B cell (primary cell): ENCODE measurements around the gene RGL3. TPM values are rescaled to one million over a fixed set of nuclear protein-coding genes. Genes with fewer than 3 reads are reported as not detected.

ENCODE experiments used
- ATAC-seq: fragments of 200-7000 bp; cut with Tn5 transposase; one replicate; pipeline ENCODE4 v1.10.0; 2021; ENCODE audit warnings: low read depth, mild to moderate bottlenecking, moderate number of reproducible peaks, moderate library complexity
- CTCF ChIA-PET: fragments of 350-600 bp; sonication (Branson Sonifier 250); formaldehyde crosslinking; loops from one replicate; lab custom pipeline; 2021; ENCODE audit warnings: antibody characterized with exemption, inconsistent platforms; lab: Charles Lee
- POLR2A ChIA-PET: fragments of 350-600 bp; sonication (Branson Sonifier 250); formaldehyde crosslinking; loops from one replicate; lab custom pipeline; 2021; ENCODE audit warnings: antibody characterized with exemption; lab: Charles Lee
- DNase-seq: peaks from one replicate; pipeline ENCODE4 v3.0.0; 2013
- H2AFZ ChIP-seq: 2 replicates; pipeline ENCODE4 v1.6.1; 2012; ENCODE audit warnings: mild to moderate bottlenecking, low read depth, low read length; ENCODE audit not compliant: insufficient read depth, poor library complexity, severe bottlenecking
- H3K27ac ChIP-seq, 2 donors: 1 replicate in 1 of 2; 2 replicates in 1 of 2; pipeline ENCODE4 v1.5.1; 2012 to 2013; ENCODE audit warnings: low read length in 2 of 2, mild to moderate bottlenecking in 2 of 2, moderate library complexity in 1 of 2
- H3K27me3 ChIP-seq, 4 experiments: fragments of 200-600 bp in 1 of 4; sonication (generic) in 1 of 4; replicated peaks in 1 of 4; 1 replicate in 2 of 4; 2 replicates in 2 of 4; pipeline versions ENCODE4 v1.6.1 to v1.7.0; 2013 to 2016; ENCODE audit warnings: low read length in 3 of 4, mild to moderate bottlenecking in 2 of 4, mixed read lengths in 1 of 4, moderate library complexity in 1 of 4; ENCODE audit not compliant: insufficient read depth in 4 of 4, control insufficient read depth in 3 of 4; ENCODE audit errors: control extremely low read depth in 1 of 4
- H3K36me3 ChIP-seq, 2 experiments: replicated peaks in 1 of 2; 1 replicate in 1 of 2; 2 replicates in 1 of 2; pipeline versions ENCODE4 v1.6.1 to v1.7.1; 2013; ENCODE audit warnings: low read length in 1 of 2; ENCODE audit not compliant: insufficient read depth in 2 of 2, control insufficient read depth in 1 of 2; ENCODE audit errors: control extremely low read depth in 1 of 2, extremely low read depth in 1 of 2
- H3K4me1 ChIP-seq, 2 donors: fragments of 200-600 bp in 1 of 2; sonication (generic) in 1 of 2; 1 replicate in 1 of 2; 2 replicates in 1 of 2; pipeline versions ENCODE4 v1.5.1 to v1.6.1; 2013 to 2017; ENCODE audit warnings: low read length in 2 of 2; ENCODE audit not compliant: control insufficient read depth in 2 of 2, insufficient read depth in 2 of 2
- H3K4me2 ChIP-seq: replicated peaks from 2 replicates; pipeline ENCODE3; 2012; ENCODE audit warnings: mild to moderate bottlenecking, low read depth, low read length; ENCODE audit not compliant: poor library complexity, severe bottlenecking
- H3K4me3 ChIP-seq, 5 experiments: fragments of 200-600 bp in 1 of 5; sonication (generic) in 1 of 5; 1 replicate in 3 of 5; 2 replicates in 2 of 5; pipeline versions ENCODE4 v1.5.1 to v1.7.0; 2011 to 2016; ENCODE audit warnings: low read length in 4 of 5, mild to moderate bottlenecking in 4 of 5, low read depth in 2 of 5, control low read depth in 1 of 5, moderate library complexity in 1 of 5; ENCODE audit not compliant: insufficient read depth in 1 of 5; ENCODE audit errors: control extremely low read depth in 1 of 5, extremely low read depth in 1 of 5
- H3K79me2 ChIP-seq: fragments of 200-600 bp; sonication (generic); one replicate; pipeline ENCODE4 v1.6.0; 2016; ENCODE audit warnings: low read length; ENCODE audit not compliant: control insufficient read depth, insufficient read depth
- H3K9ac ChIP-seq: fragments of 200-600 bp; sonication (generic); 2 replicates; pipeline ENCODE4 v1.6.1; 2017; ENCODE audit warnings: mild to moderate bottlenecking, low read length, moderate library complexity
- H3K9me3 ChIP-seq, 3 donors: one replicate each; pipeline versions ENCODE4 v1.6.1 to v1.7.1; 2013; ENCODE audit warnings: low read length in 2 of 3; ENCODE audit not compliant: control insufficient read depth in 2 of 3, insufficient read depth in 1 of 3; ENCODE audit errors: control extremely low read depth in 1 of 3
- H4K20me1 ChIP-seq: 2 replicates; pipeline ENCODE4 v1.6.0; 2012; ENCODE audit warnings: mild to moderate bottlenecking, low read length; ENCODE audit not compliant: insufficient read depth, control insufficient read depth, poor library complexity, severe bottlenecking
- H3K27ac Mint-ChIP-seq: one replicate; pipeline ENCODE4 v1.8.0; 2021; ENCODE audit warnings: mixed read lengths
- H3K27me3 Mint-ChIP-seq: one replicate; pipeline ENCODE4 v1.8.0; 2021; ENCODE audit warnings: mixed read lengths
- H3K4me1 Mint-ChIP-seq: one replicate; pipeline ENCODE4 v1.8.0; 2021; ENCODE audit warnings: mixed read lengths
- H3K4me3 Mint-ChIP-seq: one replicate; pipeline ENCODE4 v1.8.0; 2021; ENCODE audit warnings: mixed read lengths
- H3K9me3 Mint-ChIP-seq: one replicate; pipeline ENCODE4 v1.8.0; 2022; ENCODE audit warnings: mixed read lengths; ENCODE audit not compliant: insufficient read depth
- CTCF ChIP-seq: fragments of 200-600 bp; IDR thresholded peaks from one replicate; pipeline ENCODE4 v1.8.0; 2022; ENCODE audit warnings: antibody characterized with exemption, mild to moderate bottlenecking
- EZH2 ChIP-seq: IDR thresholded peaks from 2 replicates; pipeline ENCODE4 v1.6.1; 2012; ENCODE audit warnings: borderline replicate concordance, low read depth, mild to moderate bottlenecking, moderate library complexity, low read length; ENCODE audit not compliant: insufficient read depth, poor library complexity, severe bottlenecking
- WGBS: methylation state at CpG from one replicate; pipeline ENCODE4 v1.1.5; 2013; ENCODE audit warnings: missing lambda C conversion rate; ENCODE audit not compliant: insufficient coverage; 5-methylcytosine and 5-hydroxymethylcytosine counted together
- intact Hi-C: fragments of 100-400 bp; cut with micrococcal nuclease; formaldehyde crosslinking; loops from one replicate; pipeline ENCODE4 v1.10.0; 2022
- polyA plus RNA-seq: library from polyadenylated mRNA; depleted of rRNA; stranded (reverse); fragments of >200 nt; gene quantifications from 2 replicates; pipeline ENCODE4 v1.2.3, GENCODE V29; 2012
- total RNA-seq, 2 donors: library from RNA; stranded (reverse); fragments of 120-200 nt in 1 of 2; gene quantifications; 1 replicate in 1 of 2; 2 replicates in 1 of 2; pipeline versions ENCODE4 v1.2.3 to v1.2.4, GENCODE V29; 2013 to 2022

Gene RGL3
- total and polyA plus RNA-seq, 2 donors (not counting 1 experiment from before 2014, with no cell fraction given): 0.54 to 2.8 TPM

GRCh38 chr19:11378319-11379189, 40.6 kb downstream of the RGL3 start:
- Histone ChIP-seq H3K36me3 (no peaks in the 10 kb centered on the region), H3K27ac (no peak overlapping the region), H3K4me3 (no peak overlapping the region), H3K9ac (no peak overlapping the region), H2AFZ (no peak overlapping the region), H4K20me1 (no peaks in the 10 kb centered on the region), H3K4me1 (peaks cover 52 to 64% of the 10 kb centered on the region in 2 donors), H3K9me3 (peaks cover 0 to 11% (median 0%) of the 10 kb centered on the region in 3 donors), H3K79me2 (peaks cover 16% of the 10 kb centered on the region), H3K27me3 (peaks cover 0 to 6% (median 2%) of the 10 kb centered on the region in 4 experiments), H3K4me2 (no peak overlapping the region)
- Mint-ChIP-seq H3K27me3 (no peaks in the 10 kb centered on the region), H3K4me1 (peaks cover 39% of the 10 kb centered on the region), H3K27ac (no peak overlapping the region), H3K9me3 (no peaks in the 10 kb centered on the region), H3K4me3 (no peak overlapping the region)
- TF ChIP-seq CTCF (peak; percentile 30), EZH2 (no peak)
- POLR2A ChIA-PET: no interaction called here
- ATAC-seq (no peak), DNase-seq (peak; percentile 44)
- WGBS: 67% methylated on average over 6 of the region's 8 CpGs
- CTCF ChIA-PET: interaction anchor here (1.3 to 4.6 kb wide), 5 partner anchors 10 to 104 kb away, joined by 4 to 41 read pairs (median 23); partner anchors contain the start of gene RGL3
- intact Hi-C loops: loop anchor here (10.0 kb wide), 1 partner anchor 1564 kb away; the partner anchor contains the start of gene FBXL12

GRCh38 chr19:11377756-11378155, 41.4 kb downstream of the RGL3 start:
- WGBS: 97% methylated on average over 3 of the region's 3 CpGs
- intact Hi-C loops: loop anchor here (10.0 kb wide), 1 partner anchor 1563 kb away; the partner anchor contains the start of gene FBXL12
- no peaks in the 10 kb centered on the region for H3K27me3 Mint-ChIP-seq
- H3K4me1 ChIP-seq: peaks cover 45 to 57% of the 10 kb centered on the region in 2 donors
- H3K4me2 ChIP-seq: no peak overlapping the region
- H3K27ac Mint-ChIP-seq: peak overlapping the region; percentile 67
- ATAC-seq (no peak), DNase-seq (no peak)
- ChIA-PET POLR2A (no interaction called here), CTCF (interaction anchor here (0.7 to 4.6 kb wide), 9 partner anchors 9 to 105 kb away, joined by 3 to 37 read pairs (median 4); no protein-coding TSS in a partner anchor)
- H3K27me3 ChIP-seq: peaks cover 0 to 6% (median 1%) of the 10 kb centered on the region in 4 experiments
- H3K4me3 Mint-ChIP-seq: no peak overlapping the region
- H3K27ac ChIP-seq: no peak overlapping the region
- H3K9ac ChIP-seq: no peak overlapping the region
- peaks cover 0 to 9% (median 0%) of the 10 kb centered on the region in 3 donors for H3K9me3 ChIP-seq
- H2AFZ ChIP-seq: no peak overlapping the region
- TF ChIP-seq CTCF: no peak
- TF ChIP-seq EZH2: no peak
- H3K4me3 ChIP-seq: no peak overlapping the region
- H3K36me3 ChIP-seq: no peaks in the 10 kb centered on the region
- H4K20me1 ChIP-seq: no peaks in the 10 kb centered on the region
- H3K9me3 Mint-ChIP-seq: no peaks in the 10 kb centered on the region
- H3K4me1 Mint-ChIP-seq: peaks cover 38% of the 10 kb centered on the region
- H3K79me2 ChIP-seq: peaks cover 16% of the 10 kb centered on the region
